Activated CD8-positive, alpha-beta memory T cell treated with anti-CD3 and anti-CD28 coated beads for 24 hours (primary cell): Measurements from ENCODE around the gene CDC40.
"Not testable (repeated sequence)": the region's sequence is repeated elsewhere in the genome, so short reads cannot be mapped to it uniquely, and the experiment has no call there.

Experiments used
- DNase-seq: peaks from one replicate; pipeline ENCODE4 v3.0.0-alpha.2; 2020

Gene CDC40

DNA sequence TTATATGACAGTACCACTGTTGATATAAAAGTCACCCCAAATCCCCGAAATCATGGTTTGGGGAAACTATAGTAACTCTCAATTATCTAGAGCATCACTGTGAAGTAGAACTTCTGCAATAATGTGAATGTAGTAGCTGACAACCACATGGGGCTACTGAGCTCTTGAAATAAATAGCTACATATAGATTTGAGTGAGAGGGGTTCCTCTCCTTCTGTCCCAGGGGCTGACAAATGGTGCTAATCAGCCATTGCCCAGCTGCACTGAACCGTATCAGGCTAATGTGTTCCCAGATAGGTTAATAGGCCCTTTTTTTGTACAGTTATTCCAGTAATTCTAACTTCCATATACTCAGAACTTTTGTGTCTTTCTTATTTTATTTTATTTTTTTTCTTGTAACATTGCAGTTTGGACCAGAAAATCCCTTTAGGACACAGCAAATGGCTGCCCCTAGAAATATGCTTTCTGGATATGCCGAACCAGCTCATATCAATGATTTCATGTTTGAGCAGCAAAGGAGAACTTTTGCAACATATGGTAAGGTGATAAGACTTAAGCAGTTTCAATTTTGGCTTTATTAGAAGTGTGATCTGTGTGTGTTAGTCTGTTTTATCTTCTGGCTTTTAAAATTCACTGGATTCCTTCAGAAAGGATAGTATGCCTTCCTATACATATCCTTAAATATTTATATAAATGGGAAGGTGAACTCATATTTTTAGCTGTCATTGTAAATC lies 21.1 kb downstream of the CDC40 start:
- no peak for DNase-seq

DNA sequence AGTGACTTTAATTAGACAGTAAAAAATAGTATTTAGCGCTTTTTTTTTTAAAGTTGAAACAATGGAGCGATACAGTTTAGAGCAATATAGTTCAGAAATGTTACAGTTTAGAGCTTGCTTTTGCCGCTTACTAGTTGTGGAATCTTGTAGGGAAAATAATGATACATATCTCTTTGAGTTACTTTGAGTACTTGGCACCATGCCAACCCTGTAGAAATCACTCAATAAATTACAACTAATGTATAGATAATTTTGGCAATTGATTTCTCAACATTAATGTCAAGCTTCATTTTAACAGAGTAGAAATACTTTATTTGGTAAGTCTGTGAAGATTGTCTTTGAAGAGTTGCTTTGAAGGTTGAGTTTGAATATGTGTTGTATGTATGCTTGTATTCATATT lies 27.4 kb downstream of the CDC40 start:
- DNase-seq, result no peak

DNA sequence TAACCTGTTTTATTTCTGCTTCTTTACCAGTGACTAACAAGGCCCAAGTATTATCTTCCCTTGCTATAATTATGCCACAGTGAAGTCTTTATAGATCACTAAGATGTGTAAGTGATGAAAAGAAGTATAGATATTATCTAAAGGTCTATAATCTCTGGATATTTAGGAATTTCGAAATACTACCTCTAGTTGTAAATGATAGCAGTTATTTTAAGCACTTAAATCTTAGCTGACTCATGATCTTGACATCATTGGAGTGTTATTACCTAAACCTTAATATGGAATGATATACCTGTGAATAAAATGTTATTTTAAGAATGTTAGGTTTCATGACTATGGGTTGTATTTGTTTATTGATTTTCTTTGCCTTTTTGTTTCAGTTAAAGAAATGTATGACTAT lies 31.5 kb downstream of the CDC40 start:
- DNase-seq, result no peak

DNA sequence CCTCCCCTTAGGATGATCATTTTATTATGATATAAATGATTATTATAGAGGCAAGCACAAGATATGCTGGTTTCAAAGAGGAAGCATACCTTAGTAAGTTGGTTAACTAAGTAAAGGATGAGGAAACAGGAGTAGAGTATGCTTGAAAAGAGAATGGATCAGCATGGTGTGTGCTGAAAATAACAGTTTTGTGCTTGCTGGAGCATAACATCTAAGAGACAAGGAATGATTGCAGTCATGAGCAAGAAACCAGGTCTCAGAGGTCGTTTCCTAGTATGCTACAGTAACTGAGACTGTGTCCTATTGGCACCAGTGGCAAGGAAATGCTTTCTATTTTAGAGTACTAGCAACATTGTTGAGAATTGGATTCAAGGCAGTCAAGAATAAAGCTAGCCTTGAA lies 34.1 kb downstream of the CDC40 start:
- DNase-seq, result no peak

DNA sequence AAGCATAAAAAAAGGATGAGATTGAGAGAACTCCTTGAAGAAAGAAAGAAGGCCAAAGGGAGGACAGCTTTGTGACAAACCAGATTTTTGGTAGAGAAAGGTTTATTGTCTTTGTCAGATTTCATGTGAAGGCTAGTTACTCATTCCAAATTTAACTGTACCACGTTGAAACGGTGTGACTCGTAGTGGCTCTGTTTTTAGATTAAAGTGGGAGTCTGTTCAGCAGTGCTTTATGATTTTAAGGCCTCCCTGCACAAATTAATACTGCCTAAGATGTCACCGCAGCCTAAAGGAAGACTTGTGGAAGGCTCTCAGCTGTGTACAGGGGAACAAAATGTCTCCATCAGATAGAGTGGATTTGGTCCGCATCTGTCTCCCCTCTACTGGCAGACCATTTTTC lies 35.9 kb downstream of the CDC40 start:
- DNase-seq, result no peak

DNA sequence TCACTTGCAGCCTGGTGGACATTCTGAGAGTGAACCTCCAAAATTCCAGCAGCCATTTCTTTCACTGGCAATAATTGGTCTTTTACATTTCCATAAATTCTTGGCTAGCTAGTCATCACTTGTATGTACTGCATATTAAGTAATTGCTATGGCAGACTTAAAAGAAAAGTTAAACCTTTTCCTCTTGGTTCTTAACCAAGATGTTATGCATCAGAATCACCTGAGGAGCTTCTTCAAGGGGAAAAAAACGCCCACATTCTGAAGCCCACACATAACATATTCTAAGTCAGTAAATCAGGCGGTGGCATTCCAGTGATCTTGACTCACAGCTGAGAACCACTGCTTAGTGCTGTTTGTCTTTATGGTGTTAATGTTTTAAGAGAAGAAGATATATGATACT lies 37.0 kb downstream of the CDC40 start:
- no peak for DNase-seq

DNA sequence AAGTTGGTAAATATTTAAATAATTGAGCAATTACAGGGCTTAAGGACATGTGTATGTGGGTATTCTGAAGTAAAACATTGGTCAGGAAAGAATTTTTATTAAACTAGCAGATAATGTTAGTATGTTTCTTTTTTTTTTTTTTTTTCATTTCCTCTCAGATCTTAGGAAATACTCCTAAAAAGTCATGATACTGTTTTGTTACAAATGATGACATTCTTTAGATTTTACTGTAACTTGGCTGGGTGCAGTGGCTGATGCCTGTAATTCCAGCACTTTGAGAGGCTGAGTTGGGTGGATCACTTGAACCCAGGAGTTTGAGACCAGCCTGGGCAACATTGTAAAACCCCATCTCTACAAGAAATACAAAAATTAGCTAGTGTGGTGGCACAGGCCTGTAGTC lies 41.5 kb downstream of the CDC40 start:
- no peak for DNase-seq

DNA sequence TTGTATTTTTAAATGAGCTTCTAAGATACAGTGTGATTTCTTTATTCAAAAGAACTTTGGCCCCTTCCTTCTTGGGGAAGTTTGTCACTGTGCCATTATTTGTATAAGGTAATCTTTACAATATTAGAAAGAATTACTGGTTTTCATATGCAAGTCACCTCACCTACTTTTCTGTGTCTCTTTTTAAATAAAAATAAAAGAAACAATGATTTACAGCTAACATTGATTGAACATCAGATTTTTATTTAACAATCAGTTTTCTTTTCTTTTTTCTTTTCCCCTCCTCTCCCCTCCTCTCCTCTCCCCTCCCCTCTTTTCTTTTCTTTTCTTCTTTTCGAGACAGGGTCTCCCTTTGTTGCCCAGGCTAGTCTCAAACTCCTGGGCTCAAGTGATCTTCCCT lies 46.0 kb downstream of the CDC40 start:
- DNase-seq, result no peak

DNA sequence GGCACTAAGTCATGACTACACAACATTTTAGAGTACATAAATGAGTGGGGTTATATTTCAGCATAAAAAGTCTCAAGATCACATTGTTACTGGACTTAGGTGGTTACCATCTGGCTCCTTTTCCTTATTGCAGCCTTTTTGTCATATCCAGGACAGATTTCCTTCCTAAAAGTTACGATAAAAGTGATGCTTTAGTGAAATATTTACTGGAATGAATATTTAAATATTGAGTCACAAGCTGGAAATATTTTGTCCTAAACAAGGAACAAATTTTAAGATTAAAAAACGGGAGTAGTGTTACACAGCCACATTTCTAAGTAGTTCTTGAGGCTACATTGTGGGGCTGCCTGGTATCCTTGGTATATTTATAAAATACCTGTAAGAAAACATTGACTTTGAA lies 52.2 kb downstream of the CDC40 start:
- no peak for DNase-seq

DNA sequence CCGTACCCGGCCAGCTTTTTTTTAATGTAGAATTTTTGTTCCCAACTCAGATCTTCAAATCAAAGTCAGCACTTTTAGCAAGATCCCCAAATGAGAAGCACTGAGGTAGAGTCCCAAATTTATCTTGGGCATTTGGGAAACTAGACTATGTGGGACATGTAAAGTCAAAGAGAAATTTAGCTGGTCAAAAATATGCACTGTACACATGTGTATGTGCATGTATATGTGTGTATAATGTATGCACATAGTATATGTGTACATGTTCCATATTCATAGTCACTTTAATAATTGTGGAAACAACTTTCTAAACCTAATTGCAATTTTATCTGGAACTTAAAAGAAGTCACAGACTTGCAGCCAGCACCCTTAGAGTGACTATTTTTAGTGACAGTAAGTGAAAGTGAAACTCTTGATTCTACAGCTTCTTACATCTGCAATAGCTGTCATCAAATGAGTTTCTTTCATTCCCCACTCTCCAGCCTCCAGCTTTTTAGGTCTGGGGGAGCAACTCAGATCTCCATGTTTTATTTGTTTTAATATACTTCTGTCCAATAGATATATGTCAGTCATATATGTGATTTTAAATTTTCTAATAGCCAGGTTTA lies 53.6 kb downstream of the CDC40 start:
- DNase-seq, result no peak

DNA sequence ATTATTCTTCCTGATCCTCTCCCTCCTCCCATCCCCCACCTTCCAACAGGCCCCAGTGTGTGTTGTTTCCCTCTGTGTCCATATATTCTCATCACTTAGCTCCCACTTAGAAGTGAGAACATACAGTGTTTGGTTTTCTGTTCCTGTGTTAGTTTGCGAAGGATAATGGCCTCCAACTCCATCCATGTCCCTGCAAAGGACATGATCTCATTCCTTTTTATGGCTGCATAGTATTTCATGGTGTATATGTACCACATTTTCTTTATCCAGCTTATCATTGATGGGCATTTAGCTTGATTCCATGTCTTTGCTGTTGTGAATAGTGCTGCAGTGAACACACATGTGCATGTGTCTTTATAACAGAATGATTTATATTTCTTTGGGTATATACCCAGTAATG lies 55.8 kb downstream of the CDC40 start:
- DNase-seq, result not testable (repeated sequence)

DNA sequence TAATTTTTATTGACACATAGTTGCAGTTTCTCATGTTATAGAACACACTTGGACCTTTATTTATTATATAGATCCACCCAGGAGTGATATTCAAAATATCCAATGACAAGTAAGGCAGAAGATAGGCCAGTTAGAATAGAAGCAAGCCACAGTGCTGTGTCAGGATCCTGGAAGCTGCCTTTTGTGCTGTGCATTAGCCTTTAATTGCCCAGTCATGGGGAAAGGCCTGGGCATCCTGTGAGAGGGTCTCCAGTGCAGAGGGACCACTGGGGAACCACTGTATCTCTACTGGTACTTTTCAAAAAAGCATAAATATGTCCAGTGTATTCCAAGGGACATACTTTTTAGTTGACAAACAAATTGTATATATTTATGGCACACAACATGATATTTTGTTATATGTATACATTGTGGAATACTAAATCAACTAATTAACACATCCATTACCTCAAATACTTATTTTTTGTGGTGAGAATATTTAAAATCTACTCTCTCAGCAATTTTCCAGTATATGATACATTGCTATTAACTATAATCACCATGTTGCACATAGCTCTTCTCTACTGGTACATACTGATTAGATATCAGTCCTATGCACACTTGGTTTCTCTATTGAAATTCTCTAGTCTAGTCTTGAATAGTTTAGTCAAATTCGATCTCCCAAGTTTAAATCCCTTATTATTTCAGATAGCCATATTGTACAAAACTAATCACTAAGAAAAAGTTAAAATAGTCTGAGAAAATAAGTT lies 59.5 kb downstream of the CDC40 start:
- DNase-seq, result no peak

DNA sequence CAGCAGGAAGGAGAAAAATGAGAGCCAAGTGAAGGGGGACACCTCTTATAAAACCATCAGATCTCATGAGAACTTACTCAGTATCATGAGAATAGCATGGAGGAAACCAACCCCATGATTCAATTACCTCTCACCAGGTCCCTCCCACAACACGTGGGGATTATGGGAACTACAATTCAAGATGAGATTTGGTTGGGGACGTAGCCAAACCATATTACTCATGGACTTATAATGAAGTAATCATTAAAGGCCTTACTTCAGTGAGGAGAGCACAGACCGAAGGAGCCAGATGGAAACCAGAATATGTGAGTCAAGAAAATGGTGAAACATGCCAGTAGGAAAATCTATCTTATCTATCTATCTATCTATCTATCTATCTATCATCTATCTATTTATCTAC lies 64.4 kb downstream of the CDC40 start:
- DNase-seq, result not testable (repeated sequence)

DNA sequence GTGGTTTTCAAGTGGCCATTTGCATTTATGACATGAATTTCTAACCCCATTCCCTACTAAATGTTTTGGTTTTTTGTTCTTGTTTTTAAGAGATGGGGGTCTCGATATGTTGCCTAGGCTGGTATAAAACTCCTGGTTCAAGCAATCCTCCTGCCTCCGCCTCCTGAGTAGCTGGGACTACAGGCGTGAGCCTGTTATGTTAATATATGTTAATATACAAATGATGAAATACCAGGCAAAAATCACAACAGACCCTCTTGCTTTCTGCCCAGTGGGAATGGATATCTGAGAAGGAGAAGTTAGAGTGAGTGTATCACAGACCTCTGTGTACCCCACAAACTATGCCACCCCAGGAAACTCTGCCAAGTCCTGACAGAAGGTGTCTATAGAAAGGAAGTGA lies 66.2 kb downstream of the CDC40 start:
- no peak for DNase-seq

DNA sequence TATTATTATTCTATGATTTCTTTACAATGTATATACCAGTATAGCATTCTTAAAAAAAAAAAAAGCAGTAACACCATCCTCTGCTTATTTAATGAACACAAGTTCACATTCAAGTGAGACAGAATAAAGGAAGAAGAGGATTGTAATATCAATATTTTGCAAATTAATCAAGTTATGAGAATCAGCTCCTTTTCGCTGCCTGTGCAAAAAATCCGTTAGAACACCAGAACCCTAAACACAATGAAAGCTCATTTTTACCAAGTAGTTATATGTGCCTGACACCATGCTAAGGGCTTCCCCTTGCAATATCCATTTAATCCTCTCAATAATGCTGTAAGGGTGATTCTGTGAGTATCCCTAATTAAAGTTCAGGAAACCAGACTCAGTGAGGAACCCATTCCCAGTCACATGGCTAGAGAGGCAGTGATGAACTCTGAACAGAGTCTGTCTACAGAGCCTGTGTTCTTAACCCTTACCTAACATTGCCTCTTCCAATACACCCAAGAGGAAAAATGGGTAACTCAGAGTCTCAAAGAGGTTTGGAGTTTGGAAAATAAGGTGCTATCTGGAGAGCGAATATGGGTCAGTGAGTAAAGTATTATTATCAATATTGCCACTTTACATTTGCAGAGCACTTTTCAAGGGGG lies 66.8 kb downstream of the CDC40 start:
- no peak for DNase-seq

DNA sequence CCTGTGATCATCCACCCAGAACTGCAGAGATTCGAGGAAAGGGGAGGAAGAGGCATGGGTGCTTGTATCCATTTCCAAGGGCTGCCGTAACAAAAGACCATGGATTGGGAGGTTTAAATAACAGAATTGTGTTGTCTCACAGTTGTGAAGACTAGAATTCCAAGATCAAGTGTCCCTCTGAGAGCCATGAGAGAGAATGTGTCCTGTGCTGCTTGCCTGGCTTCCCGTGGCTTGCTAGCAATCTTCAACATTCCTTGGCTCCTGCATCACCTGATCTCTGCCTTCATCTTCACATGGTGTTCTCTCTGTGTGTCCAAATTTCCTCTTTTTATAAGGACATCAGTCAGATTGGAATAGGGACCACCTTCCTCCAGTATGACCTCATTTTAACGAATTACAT lies 69.8 kb downstream of the CDC40 start:
- DNase-seq, result no peak

DNA sequence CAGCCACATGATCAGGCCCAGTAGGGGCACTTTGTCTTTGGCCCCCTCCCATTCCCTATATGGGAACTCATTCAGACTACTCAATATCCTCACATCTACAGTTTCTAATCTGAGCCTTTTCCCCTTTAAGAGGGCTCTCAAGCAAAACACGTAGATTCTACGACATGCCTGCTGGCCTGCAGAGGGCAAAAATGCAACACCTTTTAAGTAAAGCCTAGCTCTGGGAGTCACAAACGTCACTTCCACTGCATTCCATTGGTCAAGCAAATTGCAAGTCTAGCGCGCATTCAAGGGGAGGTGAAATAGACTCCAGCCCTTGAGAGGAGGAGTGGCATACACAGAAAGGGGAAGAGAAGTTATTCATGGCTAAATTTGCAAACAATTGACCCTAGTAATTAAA lies 70.6 kb downstream of the CDC40 start:
- no peak for DNase-seq

DNA sequence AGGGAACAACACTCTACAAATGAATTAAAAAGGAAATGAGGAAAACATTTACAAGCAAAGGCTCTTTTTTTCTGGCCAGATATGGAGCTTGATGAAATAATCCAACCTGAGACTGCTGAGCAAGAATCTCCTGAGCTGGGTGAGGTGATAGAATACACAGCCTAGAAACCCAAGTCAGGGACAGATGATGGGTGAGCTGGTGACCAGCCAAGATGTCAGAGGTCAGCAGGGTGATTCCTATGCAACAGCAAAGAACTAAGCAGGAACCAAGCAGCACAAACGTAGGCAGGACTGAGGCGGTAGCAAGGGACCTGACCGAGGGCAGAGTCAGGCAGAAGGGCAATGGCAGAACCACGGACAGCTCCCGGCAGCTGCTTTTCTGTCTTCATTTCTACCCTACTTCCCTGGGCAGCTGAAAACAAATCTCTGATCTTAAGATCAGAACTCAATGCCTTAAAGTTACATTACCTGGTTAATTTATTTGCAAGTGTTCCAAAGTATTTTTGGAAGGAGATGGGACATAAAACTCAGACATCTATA lies 75.1 kb downstream of the CDC40 start:
- DNase-seq, result no peak

DNA sequence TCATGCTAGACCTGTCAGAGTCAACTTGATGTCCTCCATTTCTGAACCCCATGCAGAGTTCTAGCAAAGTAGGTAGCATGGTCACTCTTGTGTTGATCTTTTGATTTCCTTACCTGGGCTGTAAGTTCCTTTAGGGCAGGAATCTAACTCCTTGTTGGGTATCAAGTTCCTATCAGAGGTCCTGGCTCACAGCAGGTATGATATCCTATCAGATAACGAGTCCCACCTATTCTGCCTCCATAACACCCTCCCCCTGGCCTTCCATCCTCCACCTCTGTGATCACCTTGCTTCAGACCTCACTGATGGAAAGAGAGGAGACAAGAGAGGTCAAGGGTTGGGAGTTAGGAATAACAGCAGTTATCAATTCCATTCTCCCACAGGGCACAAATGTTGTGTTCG lies 76.1 kb downstream of the CDC40 start:
- DNase-seq, result no peak

DNA sequence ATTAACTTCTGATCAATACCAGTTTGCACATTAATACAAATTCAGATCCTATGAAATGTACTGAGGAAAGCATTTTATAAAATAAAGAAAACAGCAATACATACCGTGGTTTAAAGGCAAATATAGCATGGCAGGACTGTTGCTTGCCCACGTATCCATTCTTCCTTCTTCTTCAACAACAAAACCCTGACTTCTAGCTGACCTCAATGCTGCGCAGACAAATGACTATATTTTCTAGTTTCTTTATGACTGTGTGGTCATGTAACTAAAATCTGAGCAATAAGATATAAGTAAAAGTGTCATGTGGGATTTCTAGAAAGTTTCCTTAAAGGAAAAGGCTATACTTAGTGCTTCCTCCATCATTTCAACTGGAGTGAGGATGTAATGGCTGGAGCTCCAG lies 85.0 kb downstream of the CDC40 start:
- DNase-seq, result no peak

DNA sequence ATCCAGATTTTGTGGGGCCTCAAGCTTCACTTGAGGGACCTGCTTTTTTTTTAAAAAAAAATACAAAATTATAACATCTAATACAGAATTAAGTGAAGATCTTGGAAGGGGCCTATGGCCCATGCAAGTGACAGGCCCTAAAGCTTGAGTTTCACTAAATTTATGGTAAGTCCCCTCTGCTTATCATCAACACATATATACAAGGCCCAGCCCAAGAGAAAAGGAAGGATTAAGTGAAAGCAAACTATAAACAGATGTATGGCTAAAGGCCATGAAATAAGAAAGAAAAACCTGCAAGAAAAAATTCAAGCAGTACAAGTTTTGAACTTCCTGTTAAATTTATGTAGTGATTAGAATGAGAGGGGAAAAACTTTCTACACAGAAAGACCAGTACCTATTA lies 86.8 kb downstream of the CDC40 start:
- no peak for DNase-seq

DNA sequence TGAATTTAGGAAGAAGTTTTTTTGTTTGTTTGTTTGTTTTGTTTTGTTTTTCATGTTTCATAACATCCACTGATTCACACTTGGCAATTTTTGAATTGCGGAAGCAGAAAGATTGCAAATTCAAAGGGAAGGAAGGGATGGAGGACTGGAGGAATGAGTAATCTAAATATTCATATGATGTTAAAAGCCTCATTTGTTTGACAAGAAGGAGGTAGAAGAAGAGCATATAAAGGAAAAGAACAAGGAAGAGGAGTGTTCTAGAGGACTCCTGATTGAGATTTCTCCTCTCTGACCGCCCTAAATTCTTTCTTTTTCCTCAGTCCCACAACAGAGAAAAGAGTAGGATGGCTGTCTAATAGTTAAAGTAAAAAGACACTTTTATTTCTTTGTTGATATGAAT lies 89.4 kb downstream of the CDC40 start:
- no peak for DNase-seq

DNA sequence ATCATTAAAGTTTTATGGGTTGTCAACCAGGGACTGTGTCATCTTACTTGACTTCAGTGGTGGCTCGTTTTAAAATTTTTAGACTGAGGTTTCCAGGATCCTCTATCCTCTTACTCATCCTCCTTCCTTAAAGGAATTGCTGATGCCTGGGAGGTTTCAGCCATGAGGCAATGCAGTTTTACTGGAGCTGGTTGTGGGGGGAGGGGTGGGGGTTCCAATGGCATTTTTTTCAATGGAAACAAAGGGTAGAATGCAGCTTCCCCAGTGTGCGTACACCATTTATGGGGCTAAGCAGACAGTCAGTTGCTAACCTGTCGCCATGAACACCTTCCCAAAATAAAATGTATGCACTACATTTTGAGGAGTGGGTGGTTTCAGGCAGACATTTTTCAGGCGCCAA lies 89.9 kb downstream of the CDC40 start:
- no peak for DNase-seq

DNA sequence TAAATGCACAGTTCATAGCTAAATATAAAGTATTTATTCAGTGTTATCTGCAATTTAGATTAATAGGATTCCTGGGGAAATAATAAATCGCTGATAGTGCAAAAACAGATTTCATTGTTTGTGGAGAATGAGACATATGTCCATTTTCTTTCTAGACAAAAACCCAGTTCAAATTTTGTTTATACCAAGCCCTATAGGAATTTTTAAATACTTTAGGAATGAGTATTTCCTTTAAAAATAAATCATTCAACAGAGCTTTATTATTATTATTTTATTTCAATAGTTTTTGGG lies 91.5 kb downstream of the CDC40 start:
- DNase-seq, result no peak
